Coronary artery (tissue), 2 donors: ENCODE results near the gene KL.

Experiments
- DNase-seq: peaks from one replicate; pipeline ENCODE4 v3.0.0-alpha.2; 2017; ENCODE audit warnings: low spot score
- H3K27ac ChIP-seq, 2 donors: fragments of 200-600 bp; sonication (generic); one replicate each; pipeline ENCODE4 v1.5.1; 2016 to 2019
- H3K4me3 ChIP-seq: fragments of 200-600 bp; sonication (generic); 2 replicates; pipeline ENCODE4 v1.5.1; 2016; ENCODE audit warnings: mild to moderate bottlenecking, moderate library complexity
- CTCF ChIP-seq: fragments of 200-600 bp; sonication (generic); IDR thresholded peaks from one replicate; pipeline ENCODE4 v1.5.1; 2019; ENCODE audit warnings: antibody characterized with exemption

Gene KL

GRCh38 chr13:33016414-33017322 lies at the start of gene KL:
Gene KL, plus strand, starts transcription at chr13:33016423. Its CDS starts 18 bp downstream, at chr13:33016441.
- H3K4me3 ChIP-seq, result peak within 1 kb of the TSS; percentile 76
- no peak for TF ChIP-seq CTCF
- no peak for DNase-seq
- peak within 1 kb of the TSS in 1 of 2 donors; percentile 71 for H3K27ac ChIP-seq

- Histone ChIP-seq H3K4me3 (no peak overlapping the region), H3K27ac (no peak overlapping the region)
- no peak for DNase-seq
- TF ChIP-seq CTCF, result no peak
Observed at GRCh38 chr13:32967584-32968182, 48.5 kb upstream of the KL start.

- TF ChIP-seq CTCF, result no peak
- no peak overlapping the region for H3K27ac ChIP-seq
Observed at GRCh38 chr13:32968316-32968715, 47.9 kb upstream of the KL start.

GRCh38 chr13:32968793-32969192 lies 47.4 kb upstream of the KL start:
- TF ChIP-seq CTCF, result no peak
- no peak overlapping the region for H3K4me3 ChIP-seq
- no peak for DNase-seq
- peak overlapping the region in 1 of 2 donors; percentile 44 for H3K27ac ChIP-seq

More at GRCh38 chr13:32968316-32968715, 47.9 kb upstream of the KL start:
- no peak overlapping the region for H3K4me3 ChIP-seq
- DNase-seq, result no peak

GRCh38 chr13:32969516-32969941 lies 46.7 kb upstream of the KL start:
- no peak for DNase-seq
- H3K4me3 ChIP-seq, result peak overlapping the region; percentile 56
- H3K27ac ChIP-seq, result peak overlapping the region; percentile 44 to 68
- no peak for TF ChIP-seq CTCF

GRCh38 chr13:32976056-32976805 lies 40.0 kb upstream of the KL start:
- DNase-seq, result no peak
- H3K4me3 ChIP-seq, result no peak overlapping the region
- H3K27ac ChIP-seq, result no peak overlapping the region
- no peak for TF ChIP-seq CTCF
